ENCODE data around the gene TMEM119. TPM values are rescaled to one million over a fixed set of nuclear protein-coding genes. Genes with fewer than 3 reads are reported as not detected.
A peak's percentile ranks its signal among the peaks of the same experiment; 100 is the strongest.

TMEM119 gene
- total RNA-seq, 4 donors from 2014 or later: 2.3 to 5.9 (median 4.5) TPM

DNA sequence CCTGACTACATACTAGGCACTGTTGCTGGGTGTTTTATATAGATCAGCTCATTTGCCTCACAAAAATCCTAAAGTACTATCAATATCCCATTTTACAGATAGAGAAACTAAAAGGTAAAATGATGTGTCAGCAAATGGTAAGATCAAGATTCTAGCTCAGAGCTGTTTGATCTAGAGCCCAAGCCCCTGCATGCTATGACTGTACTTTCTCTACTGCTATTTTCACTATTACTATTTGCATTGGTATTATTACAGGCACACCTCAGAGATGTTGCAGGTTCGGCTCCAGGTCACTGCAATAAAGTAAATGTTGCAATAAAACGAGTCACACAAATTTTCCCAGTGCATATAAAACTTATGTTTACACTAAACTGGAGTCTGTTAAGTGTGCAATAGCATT is 24.6 kb downstream of the TMEM119 start:
- H3K27ac ChIP-seq: no peak overlapping the region
- H3K36me3 ChIP-seq: peaks cover 0 to 21% of the 10 kb centered on the region in 2 donors
- H3K27me3 ChIP-seq: no peaks in the 10 kb centered on the region
- TF ChIP-seq POLR2AphosphoS5 (IDR thresholded peaks at IDR 0.05) (no peak), POLR2A (IDR thresholded peaks at IDR 0.05) (no peak), EP300 (IDR thresholded peaks at IDR 0.05) (no peak)
- TF ChIP-seq, protein P1, sequence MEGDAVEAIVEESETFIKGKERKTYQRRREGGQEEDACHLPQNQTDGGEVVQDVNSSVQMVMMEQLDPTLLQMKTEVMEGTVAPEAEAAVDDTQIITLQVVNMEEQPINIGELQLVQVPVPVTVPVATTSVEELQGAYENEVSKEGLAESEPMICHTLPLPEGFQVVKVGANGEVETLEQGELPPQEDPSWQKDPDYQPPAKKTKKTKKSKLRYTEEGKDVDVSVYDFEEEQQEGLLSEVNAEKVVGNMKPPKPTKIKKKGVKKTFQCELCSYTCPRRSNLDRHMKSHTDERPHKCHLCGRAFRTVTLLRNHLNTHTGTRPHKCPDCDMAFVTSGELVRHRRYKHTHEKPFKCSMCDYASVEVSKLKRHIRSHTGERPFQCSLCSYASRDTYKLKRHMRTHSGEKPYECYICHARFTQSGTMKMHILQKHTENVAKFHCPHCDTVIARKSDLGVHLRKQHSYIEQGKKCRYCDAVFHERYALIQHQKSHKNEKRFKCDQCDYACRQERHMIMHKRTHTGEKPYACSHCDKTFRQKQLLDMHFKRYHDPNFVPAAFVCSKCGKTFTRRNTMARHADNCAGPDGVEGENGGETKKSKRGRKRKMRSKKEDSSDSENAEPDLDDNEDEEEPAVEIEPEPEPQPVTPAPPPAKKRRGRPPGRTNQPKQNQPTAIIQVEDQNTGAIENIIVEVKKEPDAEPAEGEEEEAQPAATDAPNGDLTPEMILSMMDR (IDR thresholded peaks at IDR 0.05): no peak
- H3K4me3 ChIP-seq: no peak overlapping the region
- H3K4me1 ChIP-seq: peaks cover 0 to 13% (median 0%) of the 10 kb centered on the region in 3 donors
- 49 to 58% methylated on average over 2 of the region's 2 CpGs for WGBS, 2 donors (ENCODE audit: low coverage in 1 of 2)
- H3K9me3 ChIP-seq: no peaks in the 10 kb centered on the region
- ATAC-seq: no peak

DNA sequence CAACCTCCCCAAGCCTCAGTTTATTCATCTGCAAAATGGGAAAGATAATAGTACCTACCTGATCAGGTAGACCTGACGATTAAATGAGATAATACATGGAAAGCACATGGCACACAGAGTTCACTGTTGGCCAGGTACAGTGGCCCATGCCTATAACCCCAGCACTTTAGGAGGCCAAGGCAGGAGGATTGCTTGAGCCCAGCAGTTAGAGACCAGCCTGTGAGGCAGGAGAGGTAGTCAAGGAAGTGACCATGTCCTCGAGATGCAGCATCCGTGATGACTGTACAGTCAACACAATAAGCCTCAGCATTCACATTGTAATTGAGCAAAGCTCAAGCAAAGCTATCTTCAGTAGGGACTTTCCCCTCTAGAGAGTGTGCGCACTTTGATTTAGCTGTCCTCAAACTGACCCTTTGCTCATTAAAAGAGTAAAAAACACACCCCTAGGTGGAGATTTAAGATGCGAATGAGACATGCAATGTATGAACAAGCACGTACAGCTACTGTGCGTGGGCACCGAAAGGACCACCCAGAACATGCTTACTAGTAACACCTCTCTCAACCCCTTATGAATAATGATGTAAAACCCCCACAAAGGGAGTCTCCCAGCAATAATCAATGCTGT is 25.6 kb downstream of the TMEM119 start:
- no peak overlapping the region for H3K4me3 ChIP-seq
- no peak for ATAC-seq
- no peaks in the 10 kb centered on the region for H3K9me3 ChIP-seq
- 67 to 94% methylated on average over 3 to 7 of the region's 8 CpGs for WGBS, 2 donors (ENCODE audit: low coverage in 1 of 2)
- no peak for TF ChIP-seq EP300 (IDR thresholded peaks at IDR 0.05)
- no peak for TF ChIP-seq POLR2A (IDR thresholded peaks at IDR 0.05)
- TF ChIP-seq POLR2AphosphoS5 (IDR thresholded peaks at IDR 0.05): no peak
- TF ChIP-seq, protein P1 (IDR thresholded peaks at IDR 0.05): no peak
- no peak overlapping the region for H3K27ac ChIP-seq
- H3K36me3 ChIP-seq: peaks cover 0 to 32% of the 10 kb centered on the region in 2 donors
- peaks cover 0 to 24% (median 0%) of the 10 kb centered on the region in 3 donors for H3K4me1 ChIP-seq
- H3K27me3 ChIP-seq: no peaks in the 10 kb centered on the region

DNA sequence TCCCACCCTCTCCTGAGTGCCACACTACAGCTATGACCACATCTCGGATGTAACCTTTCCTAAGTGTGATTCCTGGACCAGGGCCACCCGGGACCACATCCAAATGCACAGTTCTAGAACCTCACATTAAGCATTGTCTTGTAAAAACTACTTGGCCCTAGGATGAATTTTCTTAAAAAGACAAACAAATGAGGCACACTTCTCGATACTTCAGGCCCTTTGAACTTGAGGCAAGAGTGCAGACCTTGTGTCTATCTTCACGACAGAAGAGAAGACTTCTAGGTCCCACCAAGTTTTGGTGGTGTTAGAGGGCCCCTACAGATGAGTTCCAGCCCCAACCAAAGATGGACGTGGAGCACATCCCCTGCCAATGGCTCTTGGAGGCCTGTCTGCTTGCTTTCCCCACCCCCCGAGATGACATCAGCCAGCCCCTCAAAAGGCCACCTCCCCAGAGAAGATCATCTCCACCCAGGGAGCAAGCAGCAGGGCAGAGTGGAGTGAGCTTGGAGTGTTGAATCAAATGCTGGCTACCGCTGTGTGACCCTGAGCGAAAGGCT is 26.2 kb downstream of the TMEM119 start:
- Histone ChIP-seq H3K4me3 (no peak overlapping the region), H3K9me3 (no peaks in the 10 kb centered on the region), H3K36me3 (peaks cover 0 to 38% of the 10 kb centered on the region in 2 donors), H3K4me1 (peaks cover 0 to 30% (median 0%) of the 10 kb centered on the region in 3 donors), H3K27me3 (no peaks in the 10 kb centered on the region), H3K27ac (no peak overlapping the region)
- ATAC-seq: no peak
- WGBS, 2 donors (ENCODE audit: low coverage in 1 of 2): 61 to 87% methylated on average over 4 to 5 of the region's 8 CpGs
- TF ChIP-seq POLR2AphosphoS5 (IDR thresholded peaks at IDR 0.05) (no peak), EP300 (IDR thresholded peaks at IDR 0.05) (no peak), POLR2A (IDR thresholded peaks at IDR 0.05) (no peak)
- TF ChIP-seq, protein P1 (IDR thresholded peaks at IDR 0.05): no peak

DNA sequence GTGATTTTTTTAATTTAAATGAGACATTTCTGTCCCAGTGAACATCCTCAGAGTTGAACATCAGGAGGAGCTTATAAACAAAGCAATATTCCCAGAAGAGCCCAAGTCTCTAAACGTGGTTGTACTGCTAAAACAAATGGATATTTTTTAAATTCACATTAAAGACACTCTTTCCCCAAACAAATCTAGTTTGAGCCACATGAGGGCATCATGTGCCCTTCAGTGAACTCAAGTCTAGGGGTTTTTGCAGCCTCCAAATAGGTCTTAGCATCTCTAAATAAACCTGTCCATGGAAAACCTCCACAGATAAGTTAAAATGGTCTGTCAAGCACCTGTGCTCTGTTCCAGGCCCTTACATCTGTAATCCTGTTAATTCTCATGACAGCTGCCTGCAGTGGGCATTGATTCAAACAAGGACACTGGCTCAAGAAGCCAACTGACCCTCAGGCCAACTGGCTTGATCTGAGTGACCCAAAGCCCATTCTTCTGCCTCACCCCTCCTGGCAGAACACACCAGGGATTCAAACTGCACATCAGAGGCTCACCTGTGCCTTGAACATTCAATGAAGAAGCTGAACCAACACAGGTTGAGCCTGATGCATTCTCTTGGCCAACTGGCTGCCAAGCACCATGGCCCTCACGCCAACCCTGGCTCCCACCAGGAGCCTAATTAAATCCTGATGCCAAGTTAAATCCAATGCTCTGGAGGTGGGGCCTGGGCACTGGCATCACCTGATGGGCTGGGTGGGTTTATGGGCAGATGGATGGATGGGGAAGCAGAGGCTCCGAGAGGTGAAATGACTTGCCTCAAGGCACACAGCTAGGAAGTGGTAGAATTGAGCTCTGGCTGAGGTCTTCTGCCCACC is 26.9 kb downstream of the TMEM119 start:
- 17 to 50% methylated on average over 1 to 2 of the region's 3 CpGs for WGBS, 2 donors (ENCODE audit: low coverage in 1 of 2)
- ATAC-seq: no peak
- peaks cover 0 to 45% of the 10 kb centered on the region in 2 donors for H3K36me3 ChIP-seq
- H3K27ac ChIP-seq: no peak overlapping the region
- TF ChIP-seq POLR2AphosphoS5 (IDR thresholded peaks at IDR 0.05) (no peak), POLR2A (IDR thresholded peaks at IDR 0.05) (no peak), EP300 (IDR thresholded peaks at IDR 0.05) (no peak)
- TF ChIP-seq, protein P1 (IDR thresholded peaks at IDR 0.05): peak in 3 of 4 experiments; percentile 14 to 33 (median 26)
- H3K4me1 ChIP-seq: peaks cover 0 to 37% (median 1%) of the 10 kb centered on the region in 3 donors
- H3K9me3 ChIP-seq: no peaks in the 10 kb centered on the region
- no peak overlapping the region for H3K4me3 ChIP-seq
- no peaks in the 10 kb centered on the region for H3K27me3 ChIP-seq
